Measurements from ENCODE around the gene GK2. TPM values are rescaled to one million over a fixed set of nuclear protein-coding genes. Genes with fewer than 3 reads are reported as not detected.

GK2 gene
- polyA plus RNA-seq, 1 of the 3 experiments (the other 2 are of a cell fraction): not detected

GRCh38 chr4:79399076-79399475 lies 9.0 kb downstream of the GK2 start:
- Histone ChIP-seq H4K20me1 (ENCODE audit: insufficient read depth) (no peaks in the 10 kb centered on the region), H3K36me3 (replicated peaks in 1 of 2; ENCODE audit: control insufficient read depth in 1 of 2, insufficient read depth in 2 of 2, low read length in 1 of 2) (no peaks in the 10 kb centered on the region), H3K4me2 (no peak overlapping the region), H3K9me2 (no peaks in the 10 kb centered on the region), H3F3A (replicated peaks; ENCODE audit: insufficient read depth) (no peaks in the 10 kb centered on the region), H3K9ac (no peak overlapping the region), H2AFZ (ENCODE audit: low read depth) (no peak overlapping the region), H3K27me3 (ENCODE audit: insufficient read depth) (no peaks in the 10 kb centered on the region), H3K4me3 (ENCODE audit: low read depth in 2 of 2, low read length in 1 of 2) (no peak overlapping the region), H3K79me2 (ENCODE audit: insufficient read depth) (no peaks in the 10 kb centered on the region), H3K4me1 (ENCODE audit: control insufficient read depth in 1 of 2, insufficient read depth in 2 of 2, low read depth in 1 of 2, low read length in 1 of 2) (no peaks in the 10 kb centered on the region; a peak in 1 of 4 replicates), H3K27ac (ENCODE audit: low read depth in 2 of 2, low read length in 1 of 2) (no peak overlapping the region), H3K9me3 (no peaks in the 10 kb centered on the region)
- DNase-seq: no peak
- ChIA-PET CTCF (no interaction called here), POLR2A (no interaction called here)
- no peak for TF ChIP-seq MAX (IDR thresholded peaks at IDR 0.05; ENCODE audit: low read depth)
- TF ChIP-seq REST (IDR thresholded peaks at IDR 0.05; ENCODE audit: low read depth, low read length): no peak
- TF ChIP-seq RCOR1 (IDR thresholded peaks at IDR 0.05; ENCODE audit: low read length): no peak
- TF ChIP-seq USF1 (IDR thresholded peaks at IDR 0.05; ENCODE audit: borderline replicate concordance, low read depth): no peak
- no peak for TF ChIP-seq YY1 (IDR thresholded peaks at IDR 0.05; ENCODE audit: low read depth)
- TF ChIP-seq RAD21 (IDR thresholded peaks at IDR 0.05; ENCODE audit: low read length): no peak
- no peak for TF ChIP-seq NFIC (IDR thresholded peaks at IDR 0.05; ENCODE audit: borderline replicate concordance)
- TF ChIP-seq USF2 (IDR thresholded peaks at IDR 0.05; ENCODE audit: borderline replicate concordance, low read depth, low read length): no peak
- no peak for TF ChIP-seq POLR2AphosphoS5 (IDR thresholded peaks at IDR 0.05; ENCODE audit: low read depth, low read length)
- TF ChIP-seq RFX5 (IDR thresholded peaks at IDR 0.05; ENCODE audit: low read length): no peak
- TF ChIP-seq PBX3 (IDR thresholded peaks at IDR 0.05): no peak
- no peak for TF ChIP-seq ELF1 (IDR thresholded peaks at IDR 0.05)
- TF ChIP-seq TCF12 (IDR thresholded peaks at IDR 0.05): no peak
- WGBS (ENCODE audit: low lambda C conversion rate): 45% methylated on average over 1 of the region's 1 CpG
